Activated CD4-positive, alpha-beta T cell treated with anti-CD3 and anti-CD28 coated beads, Interleukin-2, amount 10 ng/mL, durations not matched to agents 7 days and 5 days (primary cell): ENCODE data around the gene FBXW11. TPM values are rescaled to one million over a fixed set of nuclear protein-coding genes. Genes with fewer than 3 reads are reported as not detected.

Experiments
- CTCF ChIA-PET: fragments of 350-600 bp; sonication (Branson Sonifier 250); formaldehyde crosslinking; loops from one replicate; lab custom pipeline; 2021; ENCODE audit warnings: antibody characterized with exemption; lab: Charles Lee
- POLR2A ChIA-PET: fragments of 350-600 bp; sonication (Branson Sonifier 250); formaldehyde crosslinking; loops from one replicate; lab custom pipeline; 2021; ENCODE audit warnings: antibody characterized with exemption; lab: Charles Lee
- DNase-seq: peaks from one replicate; pipeline ENCODE4 v3.0.0-alpha.2; 2020
- H3K27ac Mint-ChIP-seq: one replicate; pipeline ENCODE4 v1.8.0; 2021; ENCODE audit warnings: mild to moderate bottlenecking, moderate library complexity, mixed read lengths
- H3K27me3 Mint-ChIP-seq: one replicate; pipeline ENCODE4 v1.8.0; 2021; ENCODE audit warnings: mixed read lengths
- H3K36me3 Mint-ChIP-seq: one replicate; pipeline ENCODE4 v1.8.0; 2021; ENCODE audit warnings: low read depth, mixed read lengths
- H3K4me1 Mint-ChIP-seq: one replicate; pipeline ENCODE4 v1.8.0; 2021; ENCODE audit warnings: mixed read lengths
- H3K4me3 Mint-ChIP-seq: one replicate; pipeline ENCODE4 v1.8.0; 2021; ENCODE audit warnings: mild to moderate bottlenecking, moderate library complexity, mixed read lengths
- H3K9me3 Mint-ChIP-seq: one replicate; pipeline ENCODE4 v1.8.0; 2021; ENCODE audit warnings: mixed read lengths
- total RNA-seq, 2 experiments: library from RNA; stranded (reverse); gene quantifications; one replicate each; pipeline ENCODE4 v1.2.3, GENCODE V29; 2021

Gene FBXW11
- total RNA-seq, 2 experiments from 2014 or later = 27.3 to 27.5 TPM

DNA sequence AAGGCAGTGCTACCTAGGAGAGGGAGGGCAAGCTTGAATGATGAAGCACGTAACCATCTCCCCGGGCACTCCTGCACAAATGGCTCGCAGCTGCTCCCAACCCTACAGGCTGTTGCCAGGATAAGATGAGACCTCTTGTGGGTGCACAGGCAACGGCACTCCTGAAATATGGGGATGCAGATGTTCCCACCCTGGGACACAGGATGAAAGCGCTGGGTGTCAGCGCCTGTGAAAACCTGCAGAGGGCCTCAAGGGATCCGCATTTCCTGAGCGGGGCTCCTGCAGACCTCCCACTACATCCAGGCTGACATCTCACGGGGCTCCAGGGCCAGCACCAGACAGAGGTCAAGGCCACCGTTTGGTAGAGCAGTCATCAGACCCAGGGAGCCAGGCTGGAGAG is 160.1 kb downstream of the FBXW11 start:
- ChIA-PET POLR2A (no interaction called here), CTCF (interaction anchor here (0.6 to 1.2 kb wide), 2 partner anchors 12 to 93 kb away, joined by 3 read pairs; no protein-coding TSS in a partner anchor)
- no peak for DNase-seq
- no peak overlapping the region for H3K4me3 Mint-ChIP-seq
- H3K9me3 Mint-ChIP-seq = no peaks in the 10 kb centered on the region
- no peaks in the 10 kb centered on the region for H3K27me3 Mint-ChIP-seq
- H3K36me3 Mint-ChIP-seq = no peaks in the 10 kb centered on the region
- no peaks in the 10 kb centered on the region for H3K4me1 Mint-ChIP-seq
- no peak overlapping the region for H3K27ac Mint-ChIP-seq

DNA sequence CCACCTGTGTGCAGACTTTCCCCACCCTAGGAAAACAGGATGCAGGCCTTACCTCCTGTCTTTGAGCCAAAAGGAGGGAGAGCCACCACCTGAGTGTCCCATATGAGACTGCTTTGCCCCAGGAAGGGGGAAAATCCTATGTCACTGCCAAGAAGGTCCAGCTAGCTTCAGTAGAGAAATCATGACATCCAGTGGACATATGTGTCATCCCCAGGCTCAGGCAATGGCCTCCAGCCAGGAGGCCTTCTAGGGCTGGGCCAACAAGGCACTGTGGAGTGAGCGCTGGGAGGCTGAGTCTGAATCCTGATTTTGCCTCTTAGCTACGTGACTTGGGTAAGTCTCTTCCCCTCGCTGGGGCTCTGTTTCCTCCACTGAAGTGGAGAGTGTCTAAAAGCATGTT is 160.6 kb downstream of the FBXW11 start:
- H3K9me3 Mint-ChIP-seq = no peaks in the 10 kb centered on the region
- H3K36me3 Mint-ChIP-seq = no peaks in the 10 kb centered on the region
- no peaks in the 10 kb centered on the region for H3K27me3 Mint-ChIP-seq
- POLR2A ChIA-PET = no interaction called here
- H3K4me1 Mint-ChIP-seq = peaks cover 3% of the 10 kb centered on the region
- CTCF ChIA-PET = interaction anchor here (0.6 to 1.2 kb wide), 2 partner anchors 12 to 92 kb away, joined by 3 read pairs; no protein-coding TSS in a partner anchor
- H3K27ac Mint-ChIP-seq = no peak overlapping the region
- H3K4me3 Mint-ChIP-seq = no peak overlapping the region
- no peak for DNase-seq

DNA sequence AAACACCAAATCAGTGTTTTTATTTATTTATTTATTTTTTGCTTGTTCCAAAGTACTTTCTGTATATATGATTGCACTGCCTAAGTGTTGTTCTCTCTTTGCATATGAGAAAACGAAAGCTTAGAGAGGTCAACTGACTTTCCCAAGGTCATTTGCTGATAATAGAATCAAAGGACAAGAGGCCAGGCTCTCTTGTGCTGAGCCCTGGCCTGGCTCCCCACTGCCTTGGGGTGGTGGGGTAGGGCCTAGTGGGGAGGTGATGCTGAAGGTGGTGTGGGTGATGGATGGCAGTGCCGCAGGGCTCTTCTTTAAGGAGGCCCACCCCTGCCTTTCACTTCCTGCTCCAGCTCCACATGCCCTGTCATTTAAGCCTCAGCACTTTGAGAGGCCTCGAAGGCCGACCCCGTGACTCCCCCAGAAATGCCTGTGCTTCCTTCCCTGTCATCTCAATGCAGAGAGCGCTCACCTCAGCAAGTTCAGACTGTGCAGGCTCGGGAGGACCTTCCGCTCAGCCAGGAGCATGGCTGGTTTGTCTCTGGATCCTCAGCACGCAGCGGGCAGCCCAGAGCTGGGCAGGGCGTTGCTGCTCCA is 161.3 kb downstream of the FBXW11 start:
- no peak overlapping the region for H3K27ac Mint-ChIP-seq
- no peak overlapping the region for H3K4me3 Mint-ChIP-seq
- H3K9me3 Mint-ChIP-seq = no peaks in the 10 kb centered on the region
- ChIA-PET CTCF (interaction anchor here (0.7 to 1.2 kb wide), 2 partner anchors 13 to 498 kb away, joined by 3 read pairs; no protein-coding TSS in a partner anchor), POLR2A (no interaction called here)
- H3K27me3 Mint-ChIP-seq = no peaks in the 10 kb centered on the region
- peaks cover 5% of the 10 kb centered on the region for H3K4me1 Mint-ChIP-seq
- DNase-seq = no peak
- H3K36me3 Mint-ChIP-seq = no peaks in the 10 kb centered on the region

DNA sequence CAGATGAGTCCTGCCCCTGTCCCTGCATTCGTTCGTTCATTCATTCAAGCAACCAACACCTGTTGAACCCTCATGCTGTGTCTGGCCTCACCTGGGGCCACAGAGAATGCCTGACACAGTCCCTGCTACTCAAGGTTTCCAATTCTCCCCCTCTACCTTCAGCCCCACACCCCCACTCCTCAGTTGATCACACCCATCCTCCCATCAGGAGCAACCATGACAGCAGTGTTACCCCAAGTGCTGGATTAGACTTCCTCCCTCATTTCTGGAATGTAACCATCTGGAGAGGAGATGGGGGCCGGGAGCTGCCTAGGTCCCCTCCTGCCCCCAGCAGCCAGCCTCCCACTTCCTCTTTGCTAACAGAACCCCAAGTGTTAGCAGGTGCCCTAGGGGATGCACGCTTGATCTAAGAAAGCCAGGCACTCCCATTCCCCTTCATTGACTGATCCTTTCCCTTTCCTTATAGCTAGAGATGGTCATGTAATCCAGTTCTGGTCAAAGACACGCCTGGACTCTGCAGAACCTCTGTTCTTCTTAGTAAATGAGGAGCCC is 163.6 kb downstream of the FBXW11 start:
- DNase-seq = no peak
- Mint-ChIP-seq H3K36me3 (no peaks in the 10 kb centered on the region), H3K27me3 (no peaks in the 10 kb centered on the region), H3K27ac (no peak overlapping the region), H3K9me3 (no peaks in the 10 kb centered on the region), H3K4me1 (peaks cover 5% of the 10 kb centered on the region), H3K4me3 (no peak overlapping the region)
- CTCF ChIA-PET = no interaction called here
- POLR2A ChIA-PET = no interaction called here

DNA sequence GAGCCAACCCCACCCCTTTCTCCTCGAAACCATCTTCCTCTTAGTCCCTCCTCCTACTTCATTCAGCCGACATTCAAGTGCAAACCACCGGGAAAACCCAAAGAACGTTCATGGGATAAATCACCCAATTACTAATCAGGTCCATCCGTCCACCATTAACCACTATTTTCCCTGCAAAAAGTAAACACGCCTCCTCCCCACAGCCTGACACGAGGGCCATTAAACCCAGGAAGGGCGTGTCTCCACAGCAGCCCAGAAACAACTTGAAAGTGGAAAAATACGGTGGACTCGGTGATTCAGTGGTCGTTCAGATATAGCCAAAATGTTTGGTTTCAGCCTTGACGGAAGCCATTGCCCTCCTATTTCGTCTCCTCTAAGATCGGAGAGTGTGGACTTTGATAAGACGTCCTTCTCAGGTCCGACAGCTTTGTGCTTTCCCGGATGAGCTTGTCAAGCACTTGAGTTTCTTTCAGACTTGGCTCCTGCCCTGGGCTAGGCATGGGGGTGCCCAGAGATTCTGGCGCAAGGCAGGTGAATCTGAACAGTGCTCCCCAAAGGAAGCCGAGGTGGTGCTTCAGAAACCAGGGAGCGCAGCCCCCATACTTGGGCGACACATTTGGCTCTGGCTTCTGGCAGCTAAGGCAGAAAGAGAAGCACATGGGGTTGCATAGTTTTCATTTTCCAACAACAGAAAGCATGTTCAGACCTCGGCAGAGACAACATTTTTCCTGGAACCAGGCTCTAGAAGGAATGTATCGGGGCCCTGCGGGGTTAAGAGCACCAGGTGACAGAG is 164.3 kb downstream of the FBXW11 start:
- no peaks in the 10 kb centered on the region for H3K36me3 Mint-ChIP-seq
- no peaks in the 10 kb centered on the region for H3K27me3 Mint-ChIP-seq
- DNase-seq = no peak
- H3K4me3 Mint-ChIP-seq = no peak overlapping the region
- CTCF ChIA-PET = no interaction called here
- no peak overlapping the region for H3K27ac Mint-ChIP-seq
- POLR2A ChIA-PET = no interaction called here
- H3K9me3 Mint-ChIP-seq = no peaks in the 10 kb centered on the region
- H3K4me1 Mint-ChIP-seq = peaks cover 5% of the 10 kb centered on the region

DNA sequence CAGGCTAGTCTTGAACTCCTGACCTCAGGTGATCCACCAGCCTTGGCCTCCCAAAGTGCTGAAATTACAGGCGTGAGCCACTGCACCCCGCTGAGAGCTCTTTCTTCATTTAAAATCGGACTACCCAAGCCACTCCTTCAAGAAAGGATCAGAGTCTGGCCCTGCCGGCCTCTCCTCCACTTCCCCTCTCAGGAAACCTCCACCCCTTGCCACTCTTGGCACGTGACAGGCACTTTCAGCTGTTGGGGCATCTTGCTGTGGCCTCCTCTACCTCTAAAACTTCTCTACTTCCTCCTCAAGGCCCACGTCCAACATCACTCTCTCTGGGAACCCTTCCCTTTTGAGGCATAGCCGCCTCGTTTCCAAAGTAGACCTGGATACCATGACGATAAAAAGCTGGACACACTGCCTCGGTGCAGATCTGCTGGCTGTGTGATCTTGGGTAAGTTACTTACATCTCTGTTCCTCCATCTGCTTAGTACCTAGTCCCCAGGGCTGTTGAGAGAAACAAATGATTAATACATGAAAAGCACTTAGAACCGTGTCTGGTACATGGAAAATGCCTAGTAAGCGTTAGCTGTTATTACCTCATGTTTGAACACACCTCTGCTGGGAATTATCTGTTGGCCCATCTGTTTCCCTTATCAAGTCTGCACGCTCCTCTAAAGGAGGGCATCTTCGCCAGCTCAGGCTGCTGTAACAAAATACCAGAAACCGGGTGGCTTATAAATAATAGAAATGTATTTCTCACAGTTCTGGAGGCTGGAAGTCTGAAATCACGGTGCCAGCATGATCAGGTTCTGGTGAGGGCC is 165.5 kb downstream of the FBXW11 start:
- POLR2A ChIA-PET = interaction anchor here (0.6 kb wide), 1 partner anchor 58 kb away, joined by 4 read pairs; no protein-coding TSS in a partner anchor
- Mint-ChIP-seq H3K4me3 (no peak overlapping the region), H3K27me3 (no peaks in the 10 kb centered on the region), H3K27ac (no peak overlapping the region), H3K4me1 (peaks cover 5% of the 10 kb centered on the region), H3K36me3 (no peaks in the 10 kb centered on the region), H3K9me3 (no peaks in the 10 kb centered on the region)
- DNase-seq = no peak
- CTCF ChIA-PET = no interaction called here

DNA sequence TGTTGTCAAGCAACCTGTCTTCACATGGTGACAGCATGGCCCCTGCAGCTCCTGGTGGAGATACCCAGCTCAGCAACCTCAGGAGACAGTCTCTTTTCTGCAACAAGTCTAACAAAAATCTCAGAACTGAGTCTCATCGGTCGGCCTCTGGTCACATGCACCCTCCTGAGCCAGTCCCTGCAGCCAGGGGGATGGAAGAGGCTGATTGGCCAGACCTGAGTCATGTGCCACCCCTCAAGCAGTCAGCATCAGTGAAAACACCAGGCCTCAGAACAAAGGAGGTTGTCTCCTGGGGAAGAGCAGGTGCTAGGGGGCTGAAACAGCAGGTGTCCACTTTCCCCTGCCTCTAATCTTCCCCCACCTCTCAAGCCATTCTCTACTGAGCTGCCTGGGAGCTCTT is 166.4 kb downstream of the FBXW11 start:
- POLR2A ChIA-PET = no interaction called here
- H3K27me3 Mint-ChIP-seq = no peaks in the 10 kb centered on the region
- H3K4me3 Mint-ChIP-seq = no peak overlapping the region
- no peaks in the 10 kb centered on the region for H3K36me3 Mint-ChIP-seq
- H3K27ac Mint-ChIP-seq = no peak overlapping the region
- CTCF ChIA-PET = no interaction called here
- peaks cover 5% of the 10 kb centered on the region for H3K4me1 Mint-ChIP-seq
- DNase-seq = no peak
- H3K9me3 Mint-ChIP-seq = no peaks in the 10 kb centered on the region

DNA sequence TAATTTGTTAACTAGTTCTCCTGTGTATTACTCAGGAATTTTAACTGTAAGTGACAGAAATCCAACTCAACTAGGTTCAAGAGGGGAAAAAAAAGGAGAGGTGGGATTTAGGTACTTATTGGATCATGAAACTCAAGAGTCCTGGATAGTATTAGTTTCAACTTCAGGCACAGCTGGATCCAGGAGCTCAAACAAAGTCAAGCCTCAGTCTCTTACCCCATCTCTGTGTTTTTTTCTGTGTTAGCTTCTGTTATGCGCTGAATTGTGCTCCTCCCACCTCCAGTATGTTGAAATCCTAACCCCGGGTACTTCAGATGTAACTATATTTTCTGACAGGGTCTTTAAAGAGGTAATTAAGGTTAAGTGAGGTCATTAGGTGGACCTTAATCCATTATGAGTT is 167.3 kb downstream of the FBXW11 start:
- no peak overlapping the region for H3K4me3 Mint-ChIP-seq
- ChIA-PET POLR2A (no interaction called here), CTCF (interaction anchor here (1.0 to 1.6 kb wide), 2 partner anchors 19 to 47 kb away, joined by 3 read pairs; no protein-coding TSS in a partner anchor)
- no peaks in the 10 kb centered on the region for H3K27me3 Mint-ChIP-seq
- no peak for DNase-seq
- H3K4me1 Mint-ChIP-seq = peaks cover 5% of the 10 kb centered on the region
- H3K27ac Mint-ChIP-seq = no peak overlapping the region
- no peaks in the 10 kb centered on the region for H3K9me3 Mint-ChIP-seq
- H3K36me3 Mint-ChIP-seq = no peaks in the 10 kb centered on the region

DNA sequence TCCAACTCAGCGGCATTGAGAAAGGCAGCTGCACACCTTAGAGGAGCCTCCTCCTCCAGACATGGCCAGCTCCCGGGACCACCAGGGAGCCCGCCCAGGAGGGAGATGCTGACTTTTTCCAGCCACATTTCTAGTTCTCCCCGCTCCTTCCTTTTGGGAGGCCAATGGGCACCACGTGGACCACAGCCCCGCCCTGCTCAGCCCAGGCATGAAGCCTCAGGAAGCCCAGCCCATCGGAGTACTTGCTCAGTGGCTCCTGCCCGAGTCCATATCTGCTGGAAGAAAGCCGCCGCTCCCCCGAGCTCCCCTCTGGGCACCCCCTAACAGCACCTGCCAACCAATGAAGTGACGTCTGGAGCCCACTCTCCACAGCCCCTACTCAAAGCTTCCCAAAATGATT is 168.4 kb downstream of the FBXW11 start:
- CTCF ChIA-PET = interaction anchor here (0.6 to 1.6 kb wide), 3 partner anchors 20 to 860 kb away, joined by 3 to 4 read pairs (median 4); no protein-coding TSS in a partner anchor
- POLR2A ChIA-PET = no interaction called here
- no peak overlapping the region for H3K4me3 Mint-ChIP-seq
- H3K4me1 Mint-ChIP-seq = peaks cover 5% of the 10 kb centered on the region
- no peaks in the 10 kb centered on the region for H3K9me3 Mint-ChIP-seq
- DNase-seq = no peak
- H3K27ac Mint-ChIP-seq = no peak overlapping the region
- no peaks in the 10 kb centered on the region for H3K27me3 Mint-ChIP-seq
- no peaks in the 10 kb centered on the region for H3K36me3 Mint-ChIP-seq

DNA sequence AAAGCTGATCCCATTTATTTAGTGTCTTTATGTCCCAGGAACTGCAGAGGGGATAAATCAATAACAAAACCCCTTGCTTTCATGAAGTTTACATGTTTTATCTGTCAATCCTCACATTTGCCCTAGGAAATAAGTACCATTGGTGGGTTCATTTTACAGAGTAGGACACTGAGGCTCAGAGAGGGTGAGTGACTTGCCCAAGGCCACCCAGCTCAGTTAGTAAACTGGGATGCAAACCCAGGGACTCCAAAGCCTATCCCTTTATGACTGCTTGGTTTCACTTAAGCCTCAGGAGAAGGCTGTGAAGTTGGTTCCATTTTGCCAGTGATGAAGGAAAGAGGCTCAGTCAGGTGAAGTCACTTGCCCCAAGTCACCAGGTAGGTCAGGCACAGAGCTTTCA is 168.9 kb downstream of the FBXW11 start:
- no peak overlapping the region for H3K27ac Mint-ChIP-seq
- no peak overlapping the region for H3K4me3 Mint-ChIP-seq
- H3K9me3 Mint-ChIP-seq = no peaks in the 10 kb centered on the region
- H3K36me3 Mint-ChIP-seq = no peaks in the 10 kb centered on the region
- POLR2A ChIA-PET = no interaction called here
- DNase-seq = no peak
- peaks cover 5% of the 10 kb centered on the region for H3K4me1 Mint-ChIP-seq
- no peaks in the 10 kb centered on the region for H3K27me3 Mint-ChIP-seq
- CTCF ChIA-PET = interaction anchor here (1.6 kb wide), 1 partner anchor 21 kb away, joined by 3 read pairs; no protein-coding TSS in a partner anchor

DNA sequence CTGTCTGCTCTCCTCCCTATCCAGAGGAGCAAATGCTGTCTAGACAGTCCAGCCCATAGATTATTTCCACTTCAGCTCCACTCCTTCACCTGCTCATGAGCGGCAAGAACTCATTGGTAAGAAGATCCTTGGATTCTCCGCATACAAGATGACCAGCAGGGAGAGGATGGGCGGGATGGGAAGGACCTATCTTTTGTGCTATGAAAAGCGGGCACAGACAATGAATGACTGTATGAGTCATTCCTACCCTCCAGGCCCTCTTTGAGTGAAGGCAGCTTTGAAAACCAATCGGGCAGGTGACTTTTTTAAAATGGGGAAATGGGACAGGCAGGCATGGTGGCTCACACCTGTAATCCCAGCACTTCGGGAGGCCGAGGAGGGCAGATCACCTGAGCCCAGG is 171.4 kb downstream of the FBXW11 start:
- no peak for DNase-seq
- no peak overlapping the region for H3K27ac Mint-ChIP-seq
- ChIA-PET POLR2A (no interaction called here), CTCF (interaction anchor here (1.3 kb wide), 1 partner anchor 13 kb away, joined by 3 read pairs; no protein-coding TSS in a partner anchor)
- H3K27me3 Mint-ChIP-seq = peaks cover 2% of the 10 kb centered on the region
- H3K36me3 Mint-ChIP-seq = no peaks in the 10 kb centered on the region
- H3K4me1 Mint-ChIP-seq = no peaks in the 10 kb centered on the region
- no peak overlapping the region for H3K4me3 Mint-ChIP-seq
- peaks cover 4% of the 10 kb centered on the region for H3K9me3 Mint-ChIP-seq

DNA sequence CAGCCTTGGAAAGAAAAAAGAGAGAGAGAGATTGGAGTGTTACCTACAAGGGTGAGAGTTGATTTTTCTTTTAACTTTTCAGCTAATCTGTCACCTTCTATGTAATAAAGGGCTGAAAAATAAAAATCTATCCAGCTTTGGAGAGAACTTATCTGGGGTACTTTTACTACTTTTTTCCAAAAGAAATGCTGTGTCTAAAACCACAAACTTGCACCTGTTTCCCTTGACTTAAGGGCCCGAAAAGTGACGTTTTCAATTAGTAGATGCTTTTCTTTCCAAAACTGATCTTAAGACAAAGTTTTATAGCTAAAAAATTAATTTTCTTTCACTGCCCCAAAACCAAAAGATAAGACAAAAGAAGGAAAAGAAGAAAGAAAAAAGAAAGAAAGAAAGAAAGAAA is 172.0 kb downstream of the FBXW11 start:
- no peak overlapping the region for H3K27ac Mint-ChIP-seq
- no peaks in the 10 kb centered on the region for H3K36me3 Mint-ChIP-seq
- H3K9me3 Mint-ChIP-seq = peaks cover 4% of the 10 kb centered on the region
- H3K4me3 Mint-ChIP-seq = no peak overlapping the region
- no peak for DNase-seq
- CTCF ChIA-PET = interaction anchor here (1.3 kb wide), 1 partner anchor 12 kb away, joined by 3 read pairs; no protein-coding TSS in a partner anchor
- POLR2A ChIA-PET = no interaction called here
- peaks cover 2% of the 10 kb centered on the region for H3K27me3 Mint-ChIP-seq
- no peaks in the 10 kb centered on the region for H3K4me1 Mint-ChIP-seq
